Measurements from ENCODE around the gene CD53.

- TF ChIP-seq CTCF (IDR thresholded peaks at IDR 0.05; ENCODE audit: insufficient read depth, low read length), result no peak
- TF ChIP-seq, protein P1, sequence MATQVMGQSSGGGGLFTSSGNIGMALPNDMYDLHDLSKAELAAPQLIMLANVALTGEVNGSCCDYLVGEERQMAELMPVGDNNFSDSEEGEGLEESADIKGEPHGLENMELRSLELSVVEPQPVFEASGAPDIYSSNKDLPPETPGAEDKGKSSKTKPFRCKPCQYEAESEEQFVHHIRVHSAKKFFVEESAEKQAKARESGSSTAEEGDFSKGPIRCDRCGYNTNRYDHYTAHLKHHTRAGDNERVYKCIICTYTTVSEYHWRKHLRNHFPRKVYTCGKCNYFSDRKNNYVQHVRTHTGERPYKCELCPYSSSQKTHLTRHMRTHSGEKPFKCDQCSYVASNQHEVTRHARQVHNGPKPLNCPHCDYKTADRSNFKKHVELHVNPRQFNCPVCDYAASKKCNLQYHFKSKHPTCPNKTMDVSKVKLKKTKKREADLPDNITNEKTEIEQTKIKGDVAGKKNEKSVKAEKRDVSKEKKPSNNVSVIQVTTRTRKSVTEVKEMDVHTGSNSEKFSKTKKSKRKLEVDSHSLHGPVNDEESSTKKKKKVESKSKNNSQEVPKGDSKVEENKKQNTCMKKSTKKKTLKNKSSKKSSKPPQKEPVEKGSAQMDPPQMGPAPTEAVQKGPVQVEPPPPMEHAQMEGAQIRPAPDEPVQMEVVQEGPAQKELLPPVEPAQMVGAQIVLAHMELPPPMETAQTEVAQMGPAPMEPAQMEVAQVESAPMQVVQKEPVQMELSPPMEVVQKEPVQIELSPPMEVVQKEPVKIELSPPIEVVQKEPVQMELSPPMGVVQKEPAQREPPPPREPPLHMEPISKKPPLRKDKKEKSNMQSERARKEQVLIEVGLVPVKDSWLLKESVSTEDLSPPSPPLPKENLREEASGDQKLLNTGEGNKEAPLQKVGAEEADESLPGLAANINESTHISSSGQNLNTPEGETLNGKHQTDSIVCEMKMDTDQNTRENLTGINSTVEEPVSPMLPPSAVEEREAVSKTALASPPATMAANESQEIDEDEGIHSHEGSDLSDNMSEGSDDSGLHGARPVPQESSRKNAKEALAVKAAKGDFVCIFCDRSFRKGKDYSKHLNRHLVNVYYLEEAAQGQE (IDR thresholded peaks at IDR 0.05; ENCODE audit: insufficient replicate concordance, low read depth), result no peak
- no peak for TF ChIP-seq GABPA (IDR thresholded peaks at IDR 0.05; ENCODE audit: low read depth)
- TF ChIP-seq POLR2AphosphoS5 (IDR thresholded peaks at IDR 0.05; ENCODE audit: low read depth), result no peak
- no peak for TF ChIP-seq SPI1 (IDR thresholded peaks at IDR 0.05; ENCODE audit: borderline replicate concordance, low read depth)
Observed at GRCh38 chr1:110864287-110864686, 8.7 kb upstream of the CD53 start.
